ENCODE results near the gene HYAL3. TPM values are rescaled to one million over a fixed set of nuclear protein-coding genes. Genes with fewer than 3 reads are reported as not detected.

The HYAL3 gene
- total RNA-seq, 1 experiment from 2014 or later: 10.3 TPM

DNA sequence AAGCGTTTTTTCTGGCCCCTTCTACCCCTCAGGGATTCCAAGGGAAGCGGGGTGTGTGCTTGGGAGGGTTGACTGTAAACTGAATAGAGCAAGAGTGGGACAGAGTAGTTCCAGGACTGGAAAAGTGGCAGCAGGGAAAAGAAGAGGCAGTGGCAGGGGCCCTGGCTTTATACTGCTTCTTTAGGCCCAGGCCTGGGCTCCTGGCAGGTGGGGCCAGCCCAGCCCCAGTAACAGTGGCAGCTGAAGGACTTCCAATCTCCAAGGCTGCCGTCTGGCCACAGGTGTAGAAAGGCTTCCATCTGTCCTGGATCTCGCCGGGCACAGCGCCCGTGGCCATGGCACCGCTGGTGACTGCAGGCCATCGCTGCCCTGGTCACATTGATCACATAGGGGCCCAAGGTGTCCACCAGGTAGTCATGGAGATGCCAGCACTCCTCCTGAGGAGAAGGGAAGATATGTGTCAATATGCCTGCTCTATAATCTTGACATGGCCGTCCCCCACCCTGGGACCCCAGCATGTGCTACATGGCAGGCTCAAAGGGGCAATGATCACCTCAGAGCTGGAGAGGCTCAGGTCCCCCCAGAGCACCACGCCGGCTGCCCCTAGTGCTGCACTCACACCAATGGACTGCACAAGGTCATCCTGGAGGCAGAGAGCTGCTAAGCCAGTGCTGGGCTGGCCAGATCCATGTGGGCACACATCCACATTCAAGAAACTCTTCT is 6.0 kb downstream of the HYAL3 start (continued):
- TF ChIP-seq, protein P1, sequence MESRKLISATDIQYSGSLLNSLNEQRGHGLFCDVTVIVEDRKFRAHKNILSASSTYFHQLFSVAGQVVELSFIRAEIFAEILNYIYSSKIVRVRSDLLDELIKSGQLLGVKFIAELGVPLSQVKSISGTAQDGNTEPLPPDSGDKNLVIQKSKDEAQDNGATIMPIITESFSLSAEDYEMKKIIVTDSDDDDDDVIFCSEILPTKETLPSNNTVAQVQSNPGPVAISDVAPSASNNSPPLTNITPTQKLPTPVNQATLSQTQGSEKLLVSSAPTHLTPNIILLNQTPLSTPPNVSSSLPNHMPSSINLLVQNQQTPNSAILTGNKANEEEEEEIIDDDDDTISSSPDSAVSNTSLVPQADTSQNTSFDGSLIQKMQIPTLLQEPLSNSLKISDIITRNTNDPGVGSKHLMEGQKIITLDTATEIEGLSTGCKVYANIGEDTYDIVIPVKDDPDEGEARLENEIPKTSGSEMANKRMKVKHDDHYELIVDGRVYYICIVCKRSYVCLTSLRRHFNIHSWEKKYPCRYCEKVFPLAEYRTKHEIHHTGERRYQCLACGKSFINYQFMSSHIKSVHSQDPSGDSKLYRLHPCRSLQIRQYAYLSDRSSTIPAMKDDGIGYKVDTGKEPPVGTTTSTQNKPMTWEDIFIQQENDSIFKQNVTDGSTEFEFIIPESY (IDR thresholded peaks at IDR 0.05; ENCODE audit: extremely low read depth, insufficient replicate concordance, low read length): no peak
- TF ChIP-seq FOSL1 (IDR thresholded peaks at IDR 0.05; ENCODE audit: low read depth) (no peak), EZH2phosphoT487 (IDR thresholded peaks at IDR 0.05; ENCODE audit: borderline replicate concordance) (no peak), SP1 (IDR thresholded peaks at IDR 0.05; ENCODE audit: low read depth) (no peak), EZH2 (IDR thresholded peaks at IDR 0.05) (no peak)

DNA sequence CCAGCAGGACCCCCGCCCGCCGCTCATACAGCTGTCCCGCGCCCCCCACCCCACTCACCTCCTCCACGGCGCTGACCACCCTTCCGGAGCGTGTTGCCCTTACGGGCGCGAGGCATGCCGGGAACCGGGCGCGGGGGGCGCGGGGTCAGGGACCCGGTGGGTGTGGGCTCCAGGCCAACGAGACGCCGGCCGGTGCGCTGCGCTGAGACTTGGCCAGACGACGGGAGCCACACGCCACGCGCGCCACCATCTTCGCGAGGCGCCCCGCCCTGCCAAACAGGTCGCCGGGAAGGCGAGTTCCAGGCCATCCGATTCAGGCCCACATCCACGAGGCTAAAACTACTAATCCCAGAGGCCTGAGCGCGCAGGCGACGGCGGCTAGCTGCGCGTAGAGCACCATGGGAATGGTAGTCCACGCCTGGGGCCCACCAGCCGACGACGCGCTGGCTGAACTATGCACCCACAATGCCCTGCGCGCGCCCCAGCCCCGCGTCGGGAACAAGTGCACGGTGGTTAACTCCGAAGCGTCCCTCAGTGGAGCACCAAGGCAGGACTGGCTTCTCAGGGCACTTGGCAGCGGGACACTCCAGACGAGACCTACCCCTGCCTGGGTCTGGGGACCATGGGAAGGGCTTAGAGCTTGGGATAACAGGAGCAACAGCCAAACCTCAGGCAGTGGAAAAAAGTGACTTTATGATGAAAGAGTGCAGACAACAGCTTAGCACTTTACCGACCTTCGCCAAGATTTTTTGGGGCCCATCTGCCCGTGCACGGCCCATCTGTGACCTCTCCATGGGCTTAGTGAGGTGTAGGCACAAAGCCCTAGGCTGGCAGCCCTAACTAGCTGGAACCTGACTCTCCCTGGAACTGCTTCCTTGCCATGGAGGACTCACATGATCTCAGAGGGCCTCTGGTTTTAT is 6.8 kb downstream of the HYAL3 start, which contains the start of gene IFRD2:
Gene IFRD2 (minus strand): TSS at position 271 of the 920 bp plus-strand sequence. CDS start 155 bp downstream, at position 116.
- Histone ChIP-seq H3K27ac (ENCODE audit: low read depth, low read length) (peak within 1 kb of the TSS; percentile 95), H3K4me2 (ENCODE audit: low read length) (peak within 1 kb of the TSS; percentile 85), H2AFZ (ENCODE audit: low read depth, low read length, poor library complexity, severe bottlenecking) (no peak within 1 kb of the TSS), H3K36me3 (ENCODE audit: control insufficient read depth in 1 of 2, insufficient read depth in 2 of 2, low read length in 2 of 2) (peaks cover 20 to 34% of the 10 kb centered on the region in 2 experiments), H3K4me1 (ENCODE audit: control insufficient read depth in 1 of 2, insufficient read depth in 2 of 2, low read length in 2 of 2) (peaks cover 11 to 17% of the 10 kb centered on the region in 2 experiments), H4K20me1 (ENCODE audit: insufficient read depth) (no peaks in the 10 kb centered on the region), H3K9ac (ENCODE audit: low read length) (peak within 1 kb of the TSS; percentile 99), H3K27me3 (ENCODE audit: insufficient read depth, low read length) (no peaks in the 10 kb centered on the region), H3K9me3 (ENCODE audit: control insufficient read depth in 1 of 2, insufficient read depth in 1 of 2, low read depth in 1 of 2, low read length in 2 of 2) (no peaks in the 10 kb centered on the region), H3K79me2 (ENCODE audit: insufficient read depth, low read length) (peaks cover 42% of the 10 kb centered on the region), H3K4me3 (replicated peaks in 1 of 2; ENCODE audit: low read depth in 1 of 2, low read length in 2 of 2) (peak within 1 kb of the TSS; percentile 98 to 99), H3K9me2 (ENCODE audit: insufficient read depth) (no peaks in the 10 kb centered on the region)
- peak; percentile 94 for ATAC-seq
- TF ChIP-seq POLR2AphosphoS5 (IDR thresholded peaks at IDR 0.05; ENCODE audit: low read depth, low read length): peak; percentile 87; the same call in 1 of the 2 replicates
- TF ChIP-seq EGR1 (IDR thresholded peaks at IDR 0.05; ENCODE audit: low read depth): no peak
- TF ChIP-seq SRF (IDR thresholded peaks at IDR 0.05; ENCODE audit: low read depth): no peak
- peak; percentile 91 for TF ChIP-seq YY1 (IDR thresholded peaks at IDR 0.05; ENCODE audit: extremely low read depth, insufficient replicate concordance, low read depth, low read length)
- TF ChIP-seq, protein P1 (IDR thresholded peaks at IDR 0.05; ENCODE audit: extremely low read depth, insufficient replicate concordance, low read length): peak; percentile 28
- peak; percentile 56 for TF ChIP-seq POLR2A (IDR thresholded peaks at IDR 0.05; ENCODE audit: borderline replicate concordance, extremely low read depth, insufficient read depth, insufficient read length)
- no peak for TF ChIP-seq ZNF274 (IDR thresholded peaks at IDR 0.05; ENCODE audit: low read depth, low read length)
- TF ChIP-seq CEBPB (IDR thresholded peaks at IDR 0.05; ENCODE audit: low read depth): no peak
- TF ChIP-seq ZFX (IDR thresholded peaks at IDR 0.05): peak; percentile 13; the same call in 1 of the 2 replicates
- no peak for TF ChIP-seq TCF7L2 (IDR thresholded peaks at IDR 0.05; ENCODE audit: borderline replicate concordance, extremely low read depth, insufficient read depth, insufficient read length)
- intact Hi-C loops (cut with micrococcal nuclease): no loop called here
- TSS peak; percentile 99 for BruUV-seq (replicated peaks)
- CTCF ChIA-PET: interaction anchor here (1.2 to 1.9 kb wide), 6 partner anchors 18 to 66 kb away, joined by 3 to 8 read pairs (median 6); no protein-coding TSS in a partner anchor
- peak; percentile 96 for DNase-seq (ENCODE audit: low read depth, low spot score)
- POLR2A ChIA-PET: interaction anchor here (1.0 to 1.8 kb wide), 9 partner anchors 8 to 57 kb away, joined by 3 to 7 read pairs (median 4); partner anchors contain the start of genes GNAI2 and HYAL1
- RAD21 ChIA-PET (ENCODE audit: low non-redundant PET in 1 of 2, low total read pairs in 2 of 2, uncharacterized antibody in 2 of 2, unreplicated experiment in 2 of 2): interaction anchor here (0.7 to 0.9 kb wide), 2 partner anchors 29 to 98 kb away, joined by 3 to 4 read pairs; no protein-coding TSS in a partner anchor

All from HCT116 (cell line).